ENCODE measurements around the gene BAIAP2.

Gene BAIAP2

GRCh38 chr17:81080019-81080418 is 45.1 kb downstream of the BAIAP2 start:
- TF ChIP-seq TAF1 (IDR thresholded peaks at IDR 0.05; ENCODE audit: borderline replicate concordance, insufficient read depth, low read length) (no peak), FOXP2 (optimal IDR thresholded peaks at IDR 0.05; ENCODE audit: borderline replicate concordance, extremely low read depth, extremely low read length, insufficient read depth) (no peak), POLR2AphosphoS5 (IDR thresholded peaks at IDR 0.05; ENCODE audit: low read depth, low read length) (no peak), REST (IDR thresholded peaks at IDR 0.05; ENCODE audit: insufficient read depth in 1 of 2, low read depth in 2 of 2, low read length in 2 of 2) (no peak), SIN3A (IDR thresholded peaks at IDR 0.05; ENCODE audit: borderline replicate concordance, insufficient read depth, low read length) (no peak)

- no peak for TF ChIP-seq REST (IDR thresholded peaks at IDR 0.05; ENCODE audit: insufficient read depth in 1 of 2, low read depth in 2 of 2, low read length in 2 of 2)
- no peak for TF ChIP-seq TAF1 (IDR thresholded peaks at IDR 0.05; ENCODE audit: borderline replicate concordance, insufficient read depth, low read length)
- no peak for TF ChIP-seq POLR2AphosphoS5 (IDR thresholded peaks at IDR 0.05; ENCODE audit: low read depth, low read length)
- no peak for TF ChIP-seq SIN3A (IDR thresholded peaks at IDR 0.05; ENCODE audit: borderline replicate concordance, insufficient read depth, low read length)
- TF ChIP-seq FOXP2 (optimal IDR thresholded peaks at IDR 0.05; ENCODE audit: borderline replicate concordance, extremely low read depth, extremely low read length, insufficient read depth): no peak
These were observed 46.5 kb downstream of the BAIAP2 start for GRCh38 chr17:81081222-81082176.

DNA sequence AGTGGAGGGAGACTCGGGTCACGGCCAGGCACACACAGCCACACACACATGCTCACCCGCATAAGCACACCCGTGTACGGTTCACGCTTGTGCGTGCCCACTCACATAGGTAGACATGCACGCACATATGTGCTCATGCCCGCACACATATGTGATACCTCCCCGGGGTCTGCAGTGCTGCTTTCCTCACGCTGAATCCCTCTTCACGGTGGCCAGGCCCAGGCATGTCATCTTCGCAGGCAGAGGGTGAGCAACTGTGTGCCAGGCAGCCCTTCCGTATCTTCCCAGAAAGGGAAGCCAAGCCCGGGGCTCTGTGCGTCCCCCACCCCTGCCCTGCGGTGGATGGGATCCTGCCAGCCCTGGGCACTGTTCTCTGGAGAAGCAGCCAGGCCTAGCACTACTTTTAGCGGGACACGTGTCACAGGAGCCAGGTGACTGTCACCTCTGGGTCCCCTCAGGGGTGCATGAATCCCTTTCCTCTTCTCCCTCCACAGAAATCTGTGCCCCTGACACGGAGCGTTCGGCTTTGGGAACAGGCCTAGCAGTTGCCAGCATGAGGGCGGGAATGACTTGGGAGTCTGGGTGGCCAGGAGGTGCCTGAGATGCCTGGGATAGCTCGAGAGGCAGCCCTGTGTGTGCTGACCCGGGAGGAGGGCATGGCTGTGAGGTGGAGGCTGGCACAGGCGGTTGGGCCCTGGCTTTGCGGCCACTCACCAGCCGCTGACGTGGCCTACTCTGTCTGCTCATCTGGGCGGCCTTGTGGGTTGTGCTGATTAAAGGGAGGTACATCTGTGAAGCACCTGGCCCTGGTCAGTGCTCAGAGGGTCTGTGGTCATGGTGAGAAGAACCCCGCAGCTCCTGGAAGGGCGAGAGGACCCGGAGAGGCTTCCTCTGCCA is 47.5 kb downstream of the BAIAP2 start:
- no peak for TF ChIP-seq POLR2AphosphoS5 (IDR thresholded peaks at IDR 0.05; ENCODE audit: low read depth, low read length)
- no peak for TF ChIP-seq TAF1 (IDR thresholded peaks at IDR 0.05; ENCODE audit: borderline replicate concordance, insufficient read depth, low read length)
- no peak for TF ChIP-seq REST (IDR thresholded peaks at IDR 0.05; ENCODE audit: insufficient read depth in 1 of 2, low read depth in 2 of 2, low read length in 2 of 2)
- no peak for TF ChIP-seq SIN3A (IDR thresholded peaks at IDR 0.05; ENCODE audit: borderline replicate concordance, insufficient read depth, low read length)
- no peak for TF ChIP-seq FOXP2 (optimal IDR thresholded peaks at IDR 0.05; ENCODE audit: borderline replicate concordance, extremely low read depth, extremely low read length, insufficient read depth)

DNA sequence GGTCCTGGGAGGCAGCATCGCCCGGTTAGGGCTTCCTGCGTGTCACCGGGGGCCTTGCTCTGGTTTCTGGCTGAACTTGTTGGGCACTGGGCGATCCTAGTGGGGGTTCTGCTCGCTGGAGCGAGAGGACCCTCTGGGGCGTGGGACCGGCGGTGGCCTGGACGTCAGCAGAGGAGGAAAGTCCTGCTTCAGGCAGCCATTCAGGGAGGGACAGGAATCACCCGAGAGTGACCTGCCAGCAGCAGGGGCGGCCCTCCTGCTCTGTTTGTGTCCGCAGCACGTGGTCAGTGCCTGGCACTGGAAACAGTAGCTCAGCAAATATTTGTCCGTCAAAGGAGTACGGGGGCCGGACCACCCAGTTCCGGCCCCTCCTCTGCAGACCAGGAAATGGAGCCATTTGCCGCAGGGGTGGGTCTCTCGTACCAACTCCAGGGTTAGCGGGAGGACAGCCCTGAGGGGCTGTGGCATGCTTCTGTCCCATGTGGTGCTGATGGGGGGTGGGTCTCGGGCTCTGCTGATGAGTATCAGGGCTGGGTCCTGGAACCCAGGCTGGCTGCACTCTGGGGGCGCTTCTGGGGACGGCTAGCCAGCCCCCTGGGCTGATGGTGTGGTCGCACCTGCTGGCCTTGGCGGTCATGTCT is 48.3 kb downstream of the BAIAP2 start:
- TF ChIP-seq REST (IDR thresholded peaks at IDR 0.05; ENCODE audit: insufficient read depth in 1 of 2, low read depth in 2 of 2, low read length in 2 of 2) (no peak), POLR2AphosphoS5 (IDR thresholded peaks at IDR 0.05; ENCODE audit: low read depth, low read length) (no peak), SIN3A (IDR thresholded peaks at IDR 0.05; ENCODE audit: borderline replicate concordance, insufficient read depth, low read length) (no peak), TAF1 (IDR thresholded peaks at IDR 0.05; ENCODE audit: borderline replicate concordance, insufficient read depth, low read length) (no peak), FOXP2 (optimal IDR thresholded peaks at IDR 0.05; ENCODE audit: borderline replicate concordance, extremely low read depth, extremely low read length, insufficient read depth) (no peak)

Data from PFSK-1 (cell line).